Hippocampal formation (tissue), 2 donors: ENCODE measurements around the gene ACSS2.
A peak's percentile ranks its signal among the peaks of the same experiment; 100 is the strongest.
"Not testable (repeated sequence)": the region's sequence is repeated elsewhere in the genome, so short reads cannot be mapped to it uniquely, and the experiment has no call there.

Source experiments
- DNase-seq, 2 donors: peaks; one replicate each; lab custom pipeline; 2025; lab: John Stamatoyannopoulos, UW

ACSS2 gene

GRCh38 chr20:34874094-34874654 is 2.2 kb upstream of the ACSS2 start:
- peak; percentile 71 to 91 for DNase-seq

GRCh38 chr20:34875642-34876405 is 588 bp upstream of the ACSS2 start:
- no peak for DNase-seq

- DNase-seq = peak; percentile 35 to 59
Measured at GRCh38 chr20:34880215-34880850, 3.9 kb downstream of the ACSS2 start.

GRCh38 chr20:34880971-34881370 is 4.6 kb downstream of the ACSS2 start:
- not testable (repeated sequence) for DNase-seq

GRCh38 chr20:34881689-34882088 is 5.3 kb downstream of the ACSS2 start:
- DNase-seq = no peak

GRCh38 chr20:34883087-34883688 is 6.8 kb downstream of the ACSS2 start:
- DNase-seq = no peak

GRCh38 chr20:34883809-34884208 is 7.4 kb downstream of the ACSS2 start:
- no peak for DNase-seq

GRCh38 chr20:34884260-34884659 is 7.8 kb downstream of the ACSS2 start:
- DNase-seq = no peak

GRCh38 chr20:34886122-34886521 is 9.7 kb downstream of the ACSS2 start:
- no peak for DNase-seq

- DNase-seq = no peak
Measured at GRCh38 chr20:34887023-34887422, 10.6 kb downstream of the ACSS2 start.

GRCh38 chr20:34888468-34888867 is 12.1 kb downstream of the ACSS2 start:
- no peak for DNase-seq

GRCh38 chr20:34891166-34892062 is 15.0 kb downstream of the ACSS2 start:
- no peak for DNase-seq

GRCh38 chr20:34892671-34893070 is 16.3 kb downstream of the ACSS2 start:
- no peak for DNase-seq

GRCh38 chr20:34894723-34895122 is 18.3 kb downstream of the ACSS2 start:
- no peak for DNase-seq

- DNase-seq = no peak
Measured at GRCh38 chr20:34895465-34895864, 19.1 kb downstream of the ACSS2 start.

- DNase-seq = no peak
Measured at GRCh38 chr20:34896086-34896621, 19.7 kb downstream of the ACSS2 start.

GRCh38 chr20:34898129-34898528 is 21.7 kb downstream of the ACSS2 start:
- not testable (repeated sequence) for DNase-seq

- DNase-seq = not testable (repeated sequence)
Measured at GRCh38 chr20:34898731-34899130, 22.3 kb downstream of the ACSS2 start.

- no peak for DNase-seq
Measured at GRCh38 chr20:34904202-34904621, 27.8 kb downstream of the ACSS2 start.

- no peak for DNase-seq
Measured at GRCh38 chr20:34907616-34908469, 31.4 kb downstream of the ACSS2 start.
